IPS-18c (cell line): ENCODE measurements around the gene ERC2.

Experiments used
- H3K4me3 ChIP-seq: 2 replicates; pipeline ENCODE4 v1.7.0; 2013; ENCODE audit warnings: low read depth, mild to moderate bottlenecking, low read length, moderate library complexity; ENCODE audit not compliant: insufficient read depth
- H3K9me3 ChIP-seq: one replicate; pipeline ENCODE4 v1.6.1; 2013; ENCODE audit warnings: mild to moderate bottlenecking, low read length, moderate library complexity; ENCODE audit not compliant: control insufficient read depth, insufficient read depth

Gene ERC2

DNA sequence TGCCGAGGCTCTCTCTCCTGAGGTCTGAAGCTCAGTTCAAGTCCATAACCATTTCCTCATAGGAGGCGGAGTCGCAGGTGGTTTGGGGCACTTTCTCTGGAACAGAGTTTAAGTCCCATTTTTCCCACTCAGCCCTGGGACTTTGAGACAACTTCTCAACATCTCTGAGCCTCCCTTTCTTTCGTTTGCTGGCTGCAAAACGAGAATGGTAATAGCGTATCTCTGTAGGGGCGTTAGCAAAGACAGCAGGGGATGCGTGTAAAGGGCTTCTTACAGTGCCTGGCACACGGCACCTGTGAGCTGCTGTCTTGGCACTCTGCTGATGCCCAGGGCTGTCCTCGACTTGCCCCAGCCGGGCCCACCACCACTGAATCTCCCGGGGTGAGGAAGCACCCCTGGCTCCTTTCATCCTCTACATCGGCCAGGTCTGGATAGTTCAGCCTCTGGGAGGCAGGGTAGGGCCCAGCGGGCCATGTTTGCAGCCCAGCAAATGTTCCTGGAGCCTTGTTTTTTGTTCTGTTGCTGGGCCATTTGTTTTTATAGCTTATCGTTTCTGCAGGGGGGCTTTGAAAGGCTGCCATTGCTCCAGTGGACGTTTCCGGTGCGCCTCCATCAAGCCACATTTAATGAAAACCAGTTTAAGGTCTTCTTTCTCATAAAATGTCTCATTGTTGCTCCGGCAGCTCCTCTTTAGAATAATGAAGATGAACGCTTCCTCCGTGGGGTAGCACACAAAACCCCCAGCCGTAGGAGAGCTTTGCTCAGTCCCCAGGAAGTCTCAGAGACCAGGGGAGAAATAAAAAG, 921.2 kb downstream of the ERC2 start:
- Histone ChIP-seq H3K4me3 (no peak overlapping the region), H3K9me3 (no peaks in the 10 kb centered on the region)

GRCh38 chr3:55545995-55546394, 922.3 kb downstream of the ERC2 start:
- Histone ChIP-seq H3K4me3 (no peak overlapping the region), H3K9me3 (no peaks in the 10 kb centered on the region)

- no peak overlapping the region; the same call in 1 of the 2 replicates for H3K4me3 ChIP-seq
- H3K9me3 ChIP-seq, result no peaks in the 10 kb centered on the region
Measured at GRCh38 chr3:55544219-55544618, 924.0 kb downstream of the ERC2 start.

- Histone ChIP-seq H3K9me3 (no peaks in the 10 kb centered on the region), H3K4me3 (no peak overlapping the region)
Measured at GRCh38 chr3:55543181-55543614, 925.1 kb downstream of the ERC2 start.

DNA sequence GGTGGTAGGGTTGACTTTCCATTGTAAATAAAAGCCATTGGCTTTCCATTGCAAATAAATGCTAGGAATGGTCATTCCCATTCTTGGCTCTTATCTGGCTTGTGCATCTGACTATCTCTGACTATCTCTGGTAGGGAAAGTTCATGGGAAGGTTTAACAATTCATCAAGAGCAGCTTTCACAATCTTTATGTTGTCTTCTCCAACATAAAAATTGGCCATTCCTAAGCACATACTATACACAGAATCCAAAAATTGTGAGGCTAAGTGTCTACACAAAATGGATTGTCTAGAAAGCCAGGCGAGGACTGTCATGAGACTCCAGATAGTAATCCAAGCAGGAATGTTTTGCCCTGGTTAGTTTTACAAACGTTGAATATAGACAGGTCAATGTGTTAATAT, 926.8 kb downstream of the ERC2 start:
- Histone ChIP-seq H3K9me3 (no peaks in the 10 kb centered on the region), H3K4me3 (no peak overlapping the region; the same call in 1 of the 2 replicates)

DNA sequence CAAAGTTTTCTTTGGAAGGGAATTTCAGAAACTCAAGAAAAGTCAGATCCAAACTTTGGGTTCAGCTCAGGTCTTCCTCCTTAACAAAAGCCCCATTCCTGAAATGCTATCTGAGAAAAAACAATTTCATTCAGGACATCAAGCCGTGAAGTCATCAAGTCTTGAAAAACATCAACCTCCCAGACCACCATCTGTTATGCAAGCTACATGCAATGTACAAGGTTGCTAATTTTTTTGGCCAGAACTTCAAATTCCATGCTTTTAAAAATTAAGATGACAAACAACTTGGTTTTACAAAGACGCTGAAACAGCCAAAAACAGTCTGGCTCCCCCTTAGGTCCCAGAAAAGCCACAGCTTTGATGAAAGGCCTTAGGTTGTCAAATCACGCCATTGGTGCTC, 927.3 kb downstream of the ERC2 start:
- no peaks in the 10 kb centered on the region for H3K9me3 ChIP-seq
- H3K4me3 ChIP-seq, result no peak overlapping the region

DNA sequence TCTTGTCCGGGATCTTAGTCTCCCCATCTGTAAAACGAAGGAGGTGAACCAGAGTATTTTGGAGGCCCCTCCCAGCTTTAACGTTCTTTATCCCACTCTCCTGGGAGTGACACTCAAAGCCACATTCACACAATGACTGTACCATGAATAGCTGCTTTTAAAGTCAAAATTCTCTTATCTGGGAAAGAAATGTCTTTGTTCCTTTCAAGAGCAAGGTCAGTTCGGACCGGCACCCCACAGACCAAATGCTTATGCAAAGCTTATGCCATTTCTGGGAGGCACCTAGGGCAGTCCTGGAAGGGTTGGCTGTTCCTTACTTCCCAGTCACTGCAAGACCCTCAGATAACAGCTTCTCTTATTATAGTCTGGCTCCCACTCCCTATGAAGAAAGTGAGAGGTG, 927.7 kb downstream of the ERC2 start:
- Histone ChIP-seq H3K4me3 (no peak overlapping the region), H3K9me3 (no peaks in the 10 kb centered on the region)

- H3K9me3 ChIP-seq, result no peaks in the 10 kb centered on the region
- no peak overlapping the region for H3K4me3 ChIP-seq
Measured at GRCh38 chr3:55538158-55538557, 930.1 kb downstream of the ERC2 start.

GRCh38 chr3:55537563-55537962, 930.7 kb downstream of the ERC2 start:
- Histone ChIP-seq H3K4me3 (no peak overlapping the region), H3K9me3 (no peaks in the 10 kb centered on the region)

- no peak overlapping the region for H3K4me3 ChIP-seq
- no peaks in the 10 kb centered on the region for H3K9me3 ChIP-seq
Measured at GRCh38 chr3:55537129-55537528, 931.1 kb downstream of the ERC2 start.

- H3K4me3 ChIP-seq, result no peak overlapping the region
- no peaks in the 10 kb centered on the region for H3K9me3 ChIP-seq
Measured at GRCh38 chr3:55534876-55535275, 933.4 kb downstream of the ERC2 start.

GRCh38 chr3:55532806-55533205, 935.5 kb downstream of the ERC2 start:
- no peak overlapping the region for H3K4me3 ChIP-seq
- H3K9me3 ChIP-seq, result no peaks in the 10 kb centered on the region

DNA sequence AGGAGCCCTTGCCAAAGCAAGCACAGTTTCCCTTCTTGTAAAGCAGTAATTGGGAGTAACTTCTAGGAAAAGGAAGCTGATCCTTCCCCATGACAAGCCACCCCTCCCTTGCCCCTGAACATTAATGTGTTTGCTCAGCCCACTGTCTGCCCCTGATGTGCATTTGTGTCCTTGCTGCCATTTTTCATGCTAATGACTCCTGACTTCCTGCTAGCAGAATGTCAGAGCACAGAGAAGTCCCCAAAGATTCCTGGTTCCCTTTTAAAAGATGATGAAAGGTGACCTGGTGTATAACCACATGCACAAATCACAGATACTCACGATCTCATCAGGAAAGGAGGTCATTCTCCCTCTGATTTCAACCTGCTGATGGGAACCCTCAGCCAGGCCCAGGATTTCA, 936.9 kb downstream of the ERC2 start:
- H3K4me3 ChIP-seq, result no peak overlapping the region

DNA sequence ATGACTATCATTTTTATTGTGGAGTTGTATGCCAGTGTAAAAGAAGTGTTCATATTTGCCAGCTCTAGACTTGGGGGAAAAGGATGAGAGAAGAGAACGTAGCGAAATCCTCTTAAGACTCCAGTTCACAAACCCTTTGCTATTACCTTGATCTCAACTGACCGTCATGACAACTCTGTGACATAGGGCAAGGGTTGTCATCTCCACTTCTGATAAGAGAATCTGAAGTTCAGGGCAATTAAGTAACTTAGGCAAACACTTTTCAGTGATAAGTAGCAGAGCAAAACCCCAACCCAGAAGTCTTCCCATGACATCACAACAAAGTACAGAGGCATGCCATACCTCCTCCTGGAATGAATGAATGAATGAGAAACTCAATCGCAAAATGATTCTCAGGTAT, 940.9 kb downstream of the ERC2 start:
- no peaks in the 10 kb centered on the region for H3K9me3 ChIP-seq
- no peak overlapping the region for H3K4me3 ChIP-seq

More for the DNA sequence above, 936.9 kb downstream of the ERC2 start:
- no peaks in the 10 kb centered on the region for H3K9me3 ChIP-seq

- Histone ChIP-seq H3K9me3 (no peaks in the 10 kb centered on the region), H3K4me3 (no peak overlapping the region; the same call in 1 of the 2 replicates)
Measured at GRCh38 chr3:55526332-55527030, 941.8 kb downstream of the ERC2 start.

GRCh38 chr3:55525436-55525835, 942.8 kb downstream of the ERC2 start:
- Histone ChIP-seq H3K9me3 (no peaks in the 10 kb centered on the region), H3K4me3 (no peak overlapping the region)

- no peak overlapping the region for H3K4me3 ChIP-seq
- H3K9me3 ChIP-seq, result no peaks in the 10 kb centered on the region
Measured at GRCh38 chr3:55524565-55525244, 943.6 kb downstream of the ERC2 start.

- H3K9me3 ChIP-seq, result no peaks in the 10 kb centered on the region
- no peak overlapping the region for H3K4me3 ChIP-seq
Measured at GRCh38 chr3:55523471-55523870, 944.8 kb downstream of the ERC2 start.
